GM19468 (cell line): ENCODE results near the gene WDR89.
"Not testable (repeated sequence)": the region's sequence is repeated elsewhere in the genome, so short reads cannot be mapped to it uniquely, and the experiment has no call there.

ENCODE experiments used
- ATAC-seq: cut with Tn5 transposase; IDR thresholded peaks from one replicate; pipeline ENCODE4 v1.9.1; 2021; ENCODE audit warnings: mild to moderate bottlenecking, moderate library complexity, moderate number of reproducible peaks; ENCODE audit not compliant: unreplicated experiment; ENCODE audit errors: extremely low read depth

The WDR89 gene

DNA sequence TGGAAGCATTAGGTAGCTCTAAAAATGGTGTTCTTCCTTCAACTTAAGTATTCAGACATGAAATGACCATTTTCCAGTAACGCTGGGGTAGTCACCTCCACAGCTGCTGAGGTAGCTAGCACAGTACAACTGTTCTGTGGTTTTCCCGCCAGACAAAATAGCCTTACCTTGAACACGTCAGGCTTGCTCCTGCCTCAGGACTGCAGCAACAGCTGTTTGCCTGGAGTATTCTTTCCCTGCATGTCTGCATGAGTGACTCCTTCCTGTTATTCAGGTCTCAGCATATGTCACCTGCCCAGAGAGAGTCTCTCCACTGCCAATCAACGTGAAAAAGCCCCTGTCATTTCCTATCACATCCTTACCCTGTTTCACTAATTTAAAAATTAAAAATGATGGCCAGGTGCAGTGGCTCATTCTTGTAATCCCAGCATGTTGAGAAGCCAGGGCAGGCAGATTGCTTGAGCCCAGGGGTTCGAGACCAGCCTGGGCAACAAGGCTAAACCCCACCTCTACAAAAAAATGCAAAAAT lies 37.9 kb downstream of the WDR89 start:
- ATAC-seq, result no peak

- no peak for ATAC-seq
These were observed 42.9 kb downstream of the WDR89 start for GRCh38 chr14:63598807-63599206.

GRCh38 chr14:63596998-63597658 lies 44.5 kb downstream of the WDR89 start:
- no peak for ATAC-seq

DNA sequence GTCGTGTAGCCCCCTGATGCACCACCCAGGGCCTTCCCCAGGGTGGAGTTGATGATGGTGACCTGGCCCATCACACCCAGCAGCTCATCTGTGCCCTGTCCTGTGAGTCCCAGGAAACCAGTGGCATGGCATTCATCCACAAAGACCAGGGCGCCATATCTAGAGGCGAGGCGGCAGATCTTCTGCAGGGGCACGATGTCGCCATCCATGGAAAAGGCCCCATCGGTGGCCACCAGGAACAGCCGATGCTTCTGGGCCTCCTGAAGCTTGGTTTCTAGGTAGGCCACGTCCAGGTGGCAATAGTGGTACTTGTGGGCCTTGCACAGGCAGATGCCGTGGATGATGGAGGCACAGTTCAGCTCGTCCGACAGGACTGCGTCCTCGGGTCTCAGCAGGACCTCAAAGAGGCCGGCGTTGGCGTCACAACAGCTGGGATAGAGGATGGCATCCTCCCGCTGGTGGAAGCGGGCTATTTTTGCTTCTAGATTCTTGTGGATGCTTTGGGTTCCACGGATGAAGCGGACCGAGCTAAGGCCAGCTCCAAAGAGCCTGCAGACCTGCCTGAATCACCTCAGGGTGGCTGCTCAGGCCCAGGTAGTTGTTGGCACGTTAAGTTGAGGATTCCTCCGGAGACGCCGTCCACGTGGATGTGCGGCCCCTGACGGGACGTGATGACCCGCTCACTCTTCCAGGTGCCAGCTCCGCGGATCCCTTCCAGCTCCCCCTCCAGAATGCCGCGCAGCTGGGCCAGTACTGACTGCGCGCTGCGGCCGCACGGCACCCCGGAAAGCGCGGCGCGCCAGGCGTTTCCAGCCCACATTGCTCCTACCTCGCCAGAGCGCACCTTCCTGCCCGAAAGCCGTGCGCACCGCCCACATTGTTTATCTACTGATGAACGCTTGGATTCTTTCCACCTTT lies 47.0 kb downstream of the WDR89 start:
- no peak for ATAC-seq

DNA sequence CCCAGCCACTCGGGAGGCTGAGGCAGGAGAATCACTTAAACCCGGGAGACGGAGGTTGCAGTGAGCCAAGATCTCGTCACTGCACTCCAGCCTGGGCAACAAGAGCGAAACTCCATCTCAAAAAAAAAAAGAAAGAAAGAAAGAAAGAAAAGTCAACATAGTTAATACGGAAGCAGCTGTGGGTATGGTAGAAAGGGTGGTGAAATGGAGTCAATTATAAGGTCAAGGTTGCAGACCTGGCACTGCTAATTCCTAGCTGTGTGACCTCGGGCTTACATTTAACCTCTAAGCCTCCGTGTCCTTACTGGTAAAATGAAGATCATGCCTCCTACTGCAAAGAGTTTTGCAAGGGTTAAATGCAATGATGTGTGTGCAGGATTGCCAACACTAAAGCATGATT lies 58.6 kb downstream of the WDR89 start:
- ATAC-seq, result not testable (repeated sequence)

DNA sequence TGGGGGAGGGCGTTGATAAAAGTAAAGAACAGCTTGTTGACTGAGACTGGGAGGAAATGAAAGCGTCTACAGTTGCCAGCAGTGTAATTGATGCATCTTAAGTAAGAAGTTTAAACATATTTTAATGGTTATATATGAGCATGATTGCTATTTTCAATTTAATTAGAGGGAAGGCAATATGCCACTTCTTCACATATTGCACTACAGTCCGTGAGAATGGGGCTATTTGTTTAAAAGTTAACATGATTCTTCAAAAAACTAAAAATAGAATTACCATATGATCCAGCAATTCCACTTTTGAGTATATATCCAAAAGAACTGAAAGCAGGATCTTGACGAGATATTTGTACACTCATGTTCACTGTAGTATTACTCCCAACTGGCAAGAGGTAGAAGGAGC lies 60.2 kb downstream of the WDR89 start:
- ATAC-seq, result no peak

DNA sequence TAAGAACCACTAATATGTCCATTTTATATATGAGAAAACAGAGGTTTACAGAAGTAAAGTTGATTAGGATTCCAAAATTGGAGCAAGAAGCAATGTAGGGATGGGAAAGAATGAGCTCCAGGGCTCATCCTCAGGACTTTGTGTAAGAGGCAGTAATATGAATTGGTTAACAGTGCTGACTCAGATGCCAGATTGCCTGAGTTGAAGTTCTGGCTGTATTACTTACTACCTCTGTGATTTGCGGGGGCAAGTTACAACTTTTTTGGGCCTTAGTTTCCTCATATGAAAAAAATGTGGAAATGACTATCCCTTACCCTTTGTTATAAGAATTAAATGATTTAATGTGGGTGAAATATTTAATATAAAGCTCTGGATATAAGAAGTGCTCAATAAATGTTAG lies 63.4 kb downstream of the WDR89 start:
- no peak for ATAC-seq

DNA sequence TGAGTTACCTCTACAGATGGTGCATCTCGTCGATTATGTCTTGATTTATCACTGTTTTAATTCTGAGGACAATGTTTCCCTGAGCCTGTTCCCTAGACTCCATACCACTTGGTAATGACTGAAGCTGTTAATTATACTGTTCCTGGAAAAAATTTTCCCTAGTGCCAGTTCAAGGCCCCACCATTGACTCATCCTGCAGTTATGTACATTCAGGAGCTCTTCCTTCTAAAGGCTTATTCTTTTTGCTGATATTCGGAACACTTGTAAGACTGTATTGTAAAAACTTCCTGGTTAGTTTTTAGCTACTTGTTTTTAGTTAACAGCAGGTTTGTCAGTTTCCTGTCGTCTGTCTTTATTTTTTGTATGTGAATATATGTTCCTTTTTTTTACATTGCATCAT lies 68.1 kb downstream of the WDR89 start:
- no peak for ATAC-seq

- ATAC-seq, result no peak
These were observed 76.2 kb downstream of the WDR89 start for GRCh38 chr14:63565448-63565847.

DNA sequence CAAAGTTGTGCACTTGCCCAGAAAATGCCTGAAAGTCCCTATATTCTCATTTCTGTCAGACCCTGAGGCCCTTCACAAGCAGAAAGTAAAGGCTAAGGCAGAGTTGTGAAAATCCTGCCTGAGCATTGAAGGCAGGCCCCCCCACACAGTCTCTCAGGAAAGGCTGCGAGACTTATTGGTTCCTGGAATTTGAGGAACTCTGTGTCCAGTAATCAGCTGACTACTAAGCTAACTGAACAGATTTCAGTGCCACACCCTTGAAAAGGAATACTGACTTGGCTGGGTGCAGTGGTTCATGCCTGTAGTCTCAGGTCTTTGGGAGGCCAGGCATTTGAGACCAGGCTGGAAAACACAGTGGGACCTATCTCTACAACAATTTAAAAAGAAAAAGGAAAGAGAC lies 77.4 kb downstream of the WDR89 start:
- no peak for ATAC-seq

GRCh38 chr14:63563370-63564026 lies 78.2 kb downstream of the WDR89 start:
- ATAC-seq, result no peak

DNA sequence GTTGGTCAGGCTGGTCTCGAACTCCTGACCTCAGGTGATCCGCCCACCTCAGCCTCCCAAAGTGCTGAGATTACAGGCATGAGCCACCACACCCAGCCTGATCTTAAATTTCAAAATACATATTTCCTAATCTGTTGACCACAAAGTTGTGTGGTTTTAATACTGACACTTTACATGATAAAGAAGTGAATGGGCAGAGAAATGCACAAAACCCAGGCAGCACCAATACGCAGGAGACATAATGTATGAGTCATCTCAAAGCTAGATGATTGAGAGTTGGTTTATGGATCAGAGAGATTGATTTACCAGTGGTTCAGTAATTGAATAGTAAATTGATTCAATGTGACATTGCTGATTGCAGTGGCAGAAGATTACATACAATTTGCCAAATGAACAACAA lies 79.3 kb downstream of the WDR89 start:
- ATAC-seq, result no peak

DNA sequence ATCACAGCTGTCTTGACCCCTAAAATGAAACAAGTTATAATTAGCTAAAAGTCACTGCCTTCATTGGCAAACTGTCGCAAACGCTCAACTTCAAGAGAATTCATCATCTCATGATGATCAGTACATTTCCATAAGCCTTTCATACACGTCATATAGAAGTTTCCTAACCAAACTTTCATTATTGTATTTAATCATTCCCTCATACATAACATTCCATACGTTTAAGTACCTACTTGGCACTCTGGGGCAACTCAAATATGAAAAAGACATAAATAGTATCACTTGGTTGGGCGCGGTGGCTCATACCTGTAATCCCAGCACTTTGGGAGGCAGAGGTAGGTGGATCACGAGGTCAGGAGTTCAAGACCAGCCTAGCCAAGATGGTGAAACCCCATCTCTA lies 86.1 kb downstream of the WDR89 start:
- ATAC-seq, result no peak

DNA sequence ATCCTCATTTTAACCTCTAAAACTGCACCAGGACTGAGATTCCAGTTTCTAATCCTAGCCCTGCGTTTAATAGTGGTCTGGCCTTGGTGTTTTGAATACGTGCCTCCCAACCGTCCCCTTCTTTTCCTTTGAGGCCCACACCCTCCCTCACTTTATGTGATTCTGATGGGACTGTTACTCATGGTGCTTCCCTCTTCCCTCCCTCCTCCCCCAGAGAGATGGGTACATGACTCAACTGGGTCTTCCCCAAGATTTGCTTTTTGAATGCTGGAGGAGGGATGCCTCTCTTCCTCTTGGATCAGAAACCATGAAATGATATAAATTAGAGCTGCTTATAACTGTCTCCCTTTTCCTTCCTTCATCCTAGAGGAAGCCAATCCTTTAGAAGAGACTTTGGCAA lies 90.3 kb downstream of the WDR89 start:
- no peak for ATAC-seq

DNA sequence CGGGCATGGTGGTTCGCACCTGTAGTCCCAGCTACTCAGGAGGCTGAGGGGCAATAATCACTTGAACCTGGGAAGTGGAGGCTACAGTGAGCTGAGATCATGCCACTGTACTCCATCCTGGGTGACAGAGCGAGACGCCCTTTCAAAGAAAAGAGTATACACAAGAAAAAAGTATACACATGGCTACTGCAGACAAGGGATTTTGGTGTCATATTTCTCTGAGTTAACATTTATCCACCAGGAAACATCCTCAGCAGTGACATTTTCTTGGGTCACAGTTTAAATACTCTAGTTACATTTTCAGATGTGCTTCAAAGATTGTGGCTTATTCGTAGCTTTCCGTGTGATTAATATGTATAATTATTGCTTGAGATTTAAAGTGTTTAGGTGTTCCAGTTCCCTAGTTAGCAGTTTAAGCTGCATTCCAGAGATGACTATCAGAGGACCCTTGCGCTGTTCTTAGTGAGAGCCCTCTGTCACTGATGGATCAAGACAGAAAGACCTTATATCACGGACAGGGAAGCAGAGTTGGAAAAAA lies 93.8 kb downstream of the WDR89 start:
- no peak for ATAC-seq
